GM23248 (cell line): ENCODE data around the gene LAMA4. TPM values are rescaled to one million over a fixed set of nuclear protein-coding genes. Genes with fewer than 3 reads are reported as not detected.

Source experiments
- DNase-seq: peaks from one replicate; pipeline ENCODE4 v3.0.0-alpha.2; 2015
- H2AFZ ChIP-seq: fragments of 200-600 bp; sonication (generic); 2 replicates; pipeline ENCODE4 v1.6.1; 2016; ENCODE audit warnings: antibody characterized with exemption
- H3F3A ChIP-seq: fragments of 200-600 bp; sonication (generic); 2 replicates; pipeline ENCODE4 v1.6.1; 2016; ENCODE audit warnings: mild to moderate bottlenecking, antibody characterized with exemption, mixed run types; ENCODE audit not compliant: insufficient read depth
- H3K27ac ChIP-seq: fragments of 200-600 bp; sonication (generic); 2 replicates; pipeline ENCODE4 v1.5.1; 2016; ENCODE audit warnings: mild to moderate bottlenecking
- H3K27me3 ChIP-seq: fragments of 200-600 bp; sonication (generic); replicated peaks from 2 replicates; pipeline ENCODE4 v1.6.1; 2016; ENCODE audit warnings: mild to moderate bottlenecking; ENCODE audit not compliant: insufficient read depth
- H3K36me3 ChIP-seq: fragments of 200-600 bp; sonication (generic); 2 replicates; pipeline ENCODE4 v1.6.1; 2016; ENCODE audit warnings: low read depth, mild to moderate bottlenecking
- H3K4me1 ChIP-seq: fragments of 200-600 bp; sonication (generic); 2 replicates; pipeline ENCODE4 v1.6.1; 2016; ENCODE audit warnings: mild to moderate bottlenecking; ENCODE audit not compliant: insufficient read depth
- H3K4me2 ChIP-seq: fragments of 200-600 bp; sonication (generic); one replicate; pipeline ENCODE4 v1.6.1; 2016; ENCODE audit warnings: mild to moderate bottlenecking; ENCODE audit not compliant: unreplicated experiment
- H3K4me3 ChIP-seq: fragments of 200-600 bp; sonication (generic); 2 replicates; pipeline ENCODE4 v1.5.1; 2016; ENCODE audit warnings: mild to moderate bottlenecking
- H3K79me2 ChIP-seq: fragments of 200-600 bp; sonication (generic); 2 replicates; pipeline ENCODE4 v1.6.1; 2016; ENCODE audit warnings: mild to moderate bottlenecking; ENCODE audit not compliant: insufficient read depth
- H3K9ac ChIP-seq: fragments of 200-600 bp; sonication (generic); 2 replicates; pipeline ENCODE4 v1.6.1; 2016; ENCODE audit warnings: mild to moderate bottlenecking
- H3K9me2 ChIP-seq: fragments of 200-600 bp; sonication (generic); 2 replicates; pipeline ENCODE4 v1.6.1; 2016; ENCODE audit warnings: mixed run types, mild to moderate bottlenecking, moderate library complexity; ENCODE audit not compliant: insufficient read depth
- H3K9me3 ChIP-seq: fragments of 200-600 bp; sonication (generic); one replicate; pipeline ENCODE4 v1.6.1; 2017; ENCODE audit warnings: low read depth
- H4K20me1 ChIP-seq: fragments of 200-600 bp; sonication (generic); 2 replicates; pipeline ENCODE4 v1.6.0; 2016; ENCODE audit not compliant: insufficient read depth
- EZH2 ChIP-seq: fragments of 200-600 bp; sonication (generic); IDR thresholded peaks from 2 replicates; pipeline ENCODE4 v1.6.1; 2018; ENCODE audit warnings: antibody characterized with exemption, mild to moderate bottlenecking; ENCODE audit not compliant: insufficient read depth, poor library complexity, severe bottlenecking
- EZH2phosphoT487 ChIP-seq: fragments of 200-600 bp; sonication (generic); IDR thresholded peaks from 2 replicates; pipeline ENCODE4 v1.6.1; 2018; ENCODE audit warnings: antibody characterized with exemption, moderate library complexity, mild to moderate bottlenecking, low read depth; ENCODE audit not compliant: insufficient read depth
- WGBS, 2 experiments: methylation state at CpG; one replicate each; pipeline ENCODE4 v1.1.6; 2015 to 2017; ENCODE audit warnings: low lambda C conversion rate in 2 of 2, low coverage in 1 of 2; ENCODE audit errors: missing lambda C conversion rate in 2 of 2; 5-methylcytosine and 5-hydroxymethylcytosine counted together
- in situ Hi-C: fragments of 300-500 bp; cut with MboI; formaldehyde crosslinking; loops from 2 replicates; pipeline ENCODE4 v1.15.0; 2020
- polyA plus RNA-seq: library from polyadenylated mRNA; unstranded; fragments of >200 nt; fragmentation: Nextera tagmentation; extraction: Ambion mirVana; gene quantifications from 2 replicates; pipeline ENCODE4 v1.2.1, GENCODE V29; 2016
- total RNA-seq: library from RNA; depleted of rRNA; stranded (reverse); fragments of >200 nt; shearing (Covaris generic); gene quantifications from 2 replicates; pipeline ENCODE4 v1.2.3, GENCODE V29; 2014

LAMA4 gene
- total and polyA plus RNA-seq, 2 experiments from 2014 or later: 331 to 429 TPM

GRCh38 chr6:112199001-112199403, 55.4 kb downstream of the LAMA4 start:
- in situ Hi-C loops: loop anchor here (25.0 kb wide), 1 partner anchor 113 kb away; no protein-coding TSS in a partner anchor
- no peaks in the 10 kb centered on the region for H3K9me2 ChIP-seq
- H3K27ac ChIP-seq: no peak overlapping the region
- no peak overlapping the region for H3K4me2 ChIP-seq
- no peaks in the 10 kb centered on the region for H4K20me1 ChIP-seq
- peaks cover 67% of the 10 kb centered on the region for H3K36me3 ChIP-seq
- no peaks in the 10 kb centered on the region for H3K27me3 ChIP-seq
- H3F3A ChIP-seq: peaks cover 82% of the 10 kb centered on the region
- no peak for TF ChIP-seq EZH2
- no peak for TF ChIP-seq EZH2phosphoT487
- no peak overlapping the region for H3K4me3 ChIP-seq
- DNase-seq: no peak
- no peak overlapping the region for H2AFZ ChIP-seq
- no peak overlapping the region for H3K9ac ChIP-seq
- H3K4me1 ChIP-seq: peaks cover 24% of the 10 kb centered on the region
- WGBS, 2 experiments: 97 to 98% methylated on average over 3 of the region's 3 CpGs
- no peaks in the 10 kb centered on the region for H3K9me3 ChIP-seq
- peaks cover 57% of the 10 kb centered on the region for H3K79me2 ChIP-seq

- DNase-seq: no peak
- no peaks in the 10 kb centered on the region for H3K9me2 ChIP-seq
- no peak overlapping the region for H3K4me3 ChIP-seq
- in situ Hi-C loops: loop anchor here (25.0 kb wide), 1 partner anchor 114 kb away; no protein-coding TSS in a partner anchor
- peaks cover 83% of the 10 kb centered on the region for H3F3A ChIP-seq
- H3K36me3 ChIP-seq: peaks cover 67% of the 10 kb centered on the region
- WGBS, 2 experiments: 70 to 74% methylated on average over 4 of the region's 4 CpGs
- no peak for TF ChIP-seq EZH2phosphoT487
- TF ChIP-seq EZH2: no peak
- H3K27me3 ChIP-seq: no peaks in the 10 kb centered on the region
- H3K9me3 ChIP-seq: no peaks in the 10 kb centered on the region
- peaks cover 62% of the 10 kb centered on the region for H3K79me2 ChIP-seq
- no peak overlapping the region for H3K9ac ChIP-seq
- H3K4me2 ChIP-seq: no peak overlapping the region
- H3K4me1 ChIP-seq: peaks cover 22% of the 10 kb centered on the region
- no peak overlapping the region for H3K27ac ChIP-seq
- no peaks in the 10 kb centered on the region for H4K20me1 ChIP-seq
- H2AFZ ChIP-seq: no peak overlapping the region
These were observed 55.8 kb downstream of the LAMA4 start for GRCh38 chr6:112198582-112198981.

DNA sequence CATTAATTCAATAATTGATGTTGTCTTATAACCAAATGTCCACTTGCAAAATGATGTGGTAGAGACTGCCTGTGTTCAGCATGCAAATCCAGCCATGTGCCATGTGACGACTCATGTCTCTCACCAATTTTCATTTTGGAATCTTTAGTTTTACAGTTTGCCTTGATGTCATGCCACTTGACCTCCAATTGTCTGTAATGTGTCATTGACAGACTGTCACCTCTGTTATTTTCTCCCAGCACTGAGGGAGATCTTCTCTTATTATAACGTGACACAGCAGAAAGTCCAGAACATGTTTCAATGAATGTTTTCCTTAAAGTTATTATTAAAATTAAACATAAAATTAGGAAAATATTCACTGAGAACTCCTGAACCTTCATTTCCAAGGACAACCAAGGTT, 56.7 kb downstream of the LAMA4 start:
- H3K27me3 ChIP-seq: no peaks in the 10 kb centered on the region
- peaks cover 64% of the 10 kb centered on the region for H3K79me2 ChIP-seq
- H4K20me1 ChIP-seq: no peaks in the 10 kb centered on the region
- H3K27ac ChIP-seq: no peak overlapping the region
- peaks cover 83% of the 10 kb centered on the region for H3F3A ChIP-seq
- H2AFZ ChIP-seq: no peak overlapping the region
- TF ChIP-seq EZH2phosphoT487: no peak
- no peak for TF ChIP-seq EZH2
- H3K4me1 ChIP-seq: peaks cover 12% of the 10 kb centered on the region
- no peak overlapping the region for H3K4me2 ChIP-seq
- no peak overlapping the region for H3K4me3 ChIP-seq
- 92 to 94% methylated on average over 2 of the region's 2 CpGs for WGBS, 2 experiments
- peaks cover 67% of the 10 kb centered on the region for H3K36me3 ChIP-seq
- in situ Hi-C loops: loop anchor here (25.0 kb wide), 1 partner anchor 115 kb away; no protein-coding TSS in a partner anchor
- H3K9me2 ChIP-seq: no peaks in the 10 kb centered on the region
- H3K9ac ChIP-seq: no peak overlapping the region
- no peak for DNase-seq
- no peaks in the 10 kb centered on the region for H3K9me3 ChIP-seq

GRCh38 chr6:112196306-112196705, 58.1 kb downstream of the LAMA4 start:
- Histone ChIP-seq H3K4me1 (no peaks in the 10 kb centered on the region), H3K9me2 (no peaks in the 10 kb centered on the region), H3K79me2 (peaks cover 66% of the 10 kb centered on the region), H3K9me3 (no peaks in the 10 kb centered on the region), H3K27ac (no peak overlapping the region), H3K36me3 (peaks cover 70% of the 10 kb centered on the region), H3K4me2 (no peak overlapping the region), H3K9ac (no peak overlapping the region), H2AFZ (no peak overlapping the region), H3K27me3 (no peaks in the 10 kb centered on the region), H4K20me1 (no peaks in the 10 kb centered on the region), H3F3A (peaks cover 83% of the 10 kb centered on the region), H3K4me3 (no peak overlapping the region)
- in situ Hi-C loops: loop anchor here (25.0 kb wide), 1 partner anchor 116 kb away; no protein-coding TSS in a partner anchor
- no peak for DNase-seq
- TF ChIP-seq EZH2phosphoT487 (no peak), EZH2 (no peak)
- 79 to 100% methylated on average over 1 of the region's 1 CpG for WGBS, 2 experiments

- H3K36me3 ChIP-seq: peaks cover 72% of the 10 kb centered on the region
- H3K79me2 ChIP-seq: peaks cover 59% of the 10 kb centered on the region
- H3F3A ChIP-seq: peaks cover 89% of the 10 kb centered on the region
- in situ Hi-C loops: loop anchor here (25.0 kb wide), 1 partner anchor 117 kb away; no protein-coding TSS in a partner anchor
- H3K4me3 ChIP-seq: no peak overlapping the region
- H4K20me1 ChIP-seq: no peaks in the 10 kb centered on the region
- no peaks in the 10 kb centered on the region for H3K27me3 ChIP-seq
- H3K9ac ChIP-seq: no peak overlapping the region
- no peaks in the 10 kb centered on the region for H3K9me3 ChIP-seq
- peaks cover 4% of the 10 kb centered on the region for H3K4me1 ChIP-seq
- DNase-seq: no peak
- no peak overlapping the region for H2AFZ ChIP-seq
- no peak overlapping the region for H3K4me2 ChIP-seq
- H3K9me2 ChIP-seq: no peaks in the 10 kb centered on the region
- WGBS, 2 experiments: 98% methylated on average over 3 of the region's 3 CpGs
- H3K27ac ChIP-seq: no peak overlapping the region
- TF ChIP-seq EZH2phosphoT487 (no peak), EZH2 (no peak)
These were observed 59.2 kb downstream of the LAMA4 start for GRCh38 chr6:112195166-112195565.
